Activated T-cell treated with anti-CD3 and anti-CD28 coated beads for 1 hour (primary cell): ENCODE results near the gene ZNRF4.
"Not testable (repeated sequence)": the region's sequence is repeated elsewhere in the genome, so short reads cannot be mapped to it uniquely, and the experiment has no call there.

Experiments
- DNase-seq: peaks from one replicate; pipeline ENCODE4 v3.0.0-alpha.2; 2020; ENCODE audit warnings: low read depth

Gene ZNRF4, protein sequence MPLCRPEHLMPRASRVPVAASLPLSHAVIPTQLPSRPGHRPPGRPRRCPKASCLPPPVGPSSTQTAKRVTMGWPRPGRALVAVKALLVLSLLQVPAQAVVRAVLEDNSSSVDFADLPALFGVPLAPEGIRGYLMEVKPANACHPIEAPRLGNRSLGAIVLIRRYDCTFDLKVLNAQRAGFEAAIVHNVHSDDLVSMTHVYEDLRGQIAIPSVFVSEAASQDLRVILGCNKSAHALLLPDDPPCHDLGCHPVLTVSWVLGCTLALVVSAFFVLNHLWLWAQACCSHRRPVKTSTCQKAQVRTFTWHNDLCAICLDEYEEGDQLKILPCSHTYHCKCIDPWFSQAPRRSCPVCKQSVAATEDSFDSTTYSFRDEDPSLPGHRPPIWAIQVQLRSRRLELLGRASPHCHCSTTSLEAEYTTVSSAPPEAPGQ

DNA sequence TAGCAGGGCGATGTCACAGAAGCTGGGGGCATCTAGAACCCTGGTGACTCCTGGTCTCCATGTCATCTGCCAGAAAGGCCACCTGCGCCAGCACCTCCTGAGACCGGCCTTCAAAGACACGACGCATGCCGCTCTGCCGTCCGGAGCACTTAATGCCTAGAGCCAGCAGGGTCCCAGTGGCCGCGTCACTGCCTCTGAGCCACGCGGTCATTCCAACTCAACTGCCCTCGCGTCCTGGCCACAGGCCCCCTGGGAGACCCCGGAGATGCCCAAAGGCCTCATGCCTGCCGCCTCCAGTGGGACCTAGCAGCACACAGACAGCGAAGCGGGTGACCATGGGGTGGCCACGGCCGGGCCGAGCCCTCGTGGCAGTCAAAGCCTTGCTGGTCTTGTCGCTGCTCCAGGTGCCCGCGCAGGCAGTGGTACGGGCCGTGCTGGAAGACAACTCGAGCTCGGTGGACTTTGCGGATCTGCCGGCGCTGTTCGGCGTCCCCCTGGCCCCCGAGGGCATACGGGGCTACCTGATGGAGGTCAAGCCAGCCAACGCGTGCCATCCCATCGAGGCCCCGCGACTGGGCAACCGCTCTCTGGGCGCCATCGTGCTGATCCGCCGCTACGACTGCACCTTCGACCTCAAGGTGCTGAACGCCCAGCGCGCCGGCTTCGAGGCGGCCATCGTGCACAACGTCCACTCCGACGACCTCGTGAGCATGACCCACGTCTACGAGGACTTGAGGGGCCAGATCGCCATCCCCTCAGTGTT is at the start of gene ZNRF4:
TSS of gene ZNRF4 (plus strand) at position 51 of the 763 bp plus-strand sequence. CDS start at position 126, 75 bp downstream.
- no peak for DNase-seq

DNA sequence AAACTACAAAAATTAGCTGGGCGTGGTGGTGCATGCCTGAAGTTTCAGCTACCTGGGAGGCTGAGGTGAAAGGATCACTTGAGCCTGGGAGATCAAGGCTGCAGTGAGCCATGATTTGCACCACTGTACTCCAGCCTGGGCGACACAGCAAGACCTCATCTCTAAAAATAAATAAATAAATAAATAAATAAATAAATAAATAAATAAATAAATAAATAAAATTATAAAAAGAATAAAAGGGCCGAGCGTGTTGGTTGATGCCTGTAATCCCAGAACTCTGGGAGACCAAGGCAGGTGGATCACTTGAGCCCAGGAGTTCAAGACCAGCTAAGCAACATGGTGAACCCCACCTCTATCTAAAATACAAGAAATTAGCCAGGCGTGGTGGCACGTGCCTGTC is 49.0 kb upstream of the ZNRF4 start:
- DNase-seq, result not testable (repeated sequence)

DNA sequence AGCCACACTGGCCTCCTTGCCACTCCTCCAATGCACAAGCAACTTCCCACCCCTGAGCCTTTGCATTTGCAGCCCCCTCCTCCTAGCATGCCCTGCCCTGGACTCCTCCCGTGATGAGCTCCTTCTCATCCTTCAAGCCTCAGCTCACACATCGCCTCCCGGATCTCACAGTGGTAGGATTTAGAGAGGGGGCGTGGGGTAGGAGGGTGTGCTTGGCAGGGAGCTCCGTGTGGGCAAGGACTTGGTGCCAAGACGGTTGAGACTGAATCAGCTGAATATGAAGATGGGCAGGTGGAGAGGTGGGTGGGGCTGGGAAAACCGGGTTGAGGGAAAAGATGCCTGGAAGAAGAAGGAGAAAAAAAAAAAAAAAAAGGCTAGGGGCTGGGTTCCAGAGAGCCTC is 48.4 kb upstream of the ZNRF4 start:
- no peak for DNase-seq

DNA sequence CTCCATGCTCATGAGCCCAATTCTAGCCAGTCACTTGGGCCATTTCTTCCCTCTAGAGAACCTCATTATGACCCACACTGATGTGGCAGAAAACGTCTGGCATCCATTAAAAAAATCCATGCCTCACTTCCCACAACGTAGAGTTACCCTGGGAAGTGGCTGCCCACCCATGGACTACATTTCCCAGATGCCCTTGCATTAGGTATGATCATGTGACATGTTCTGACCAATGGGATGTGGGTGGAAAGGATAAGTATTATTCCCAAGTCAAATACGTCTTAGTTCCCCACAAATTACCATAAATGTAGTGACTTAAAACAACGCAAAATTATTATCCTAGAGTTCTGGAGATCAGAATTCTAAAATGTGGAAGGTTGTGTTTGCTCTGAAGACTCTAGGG is 47.9 kb upstream of the ZNRF4 start:
- no peak for DNase-seq

DNA sequence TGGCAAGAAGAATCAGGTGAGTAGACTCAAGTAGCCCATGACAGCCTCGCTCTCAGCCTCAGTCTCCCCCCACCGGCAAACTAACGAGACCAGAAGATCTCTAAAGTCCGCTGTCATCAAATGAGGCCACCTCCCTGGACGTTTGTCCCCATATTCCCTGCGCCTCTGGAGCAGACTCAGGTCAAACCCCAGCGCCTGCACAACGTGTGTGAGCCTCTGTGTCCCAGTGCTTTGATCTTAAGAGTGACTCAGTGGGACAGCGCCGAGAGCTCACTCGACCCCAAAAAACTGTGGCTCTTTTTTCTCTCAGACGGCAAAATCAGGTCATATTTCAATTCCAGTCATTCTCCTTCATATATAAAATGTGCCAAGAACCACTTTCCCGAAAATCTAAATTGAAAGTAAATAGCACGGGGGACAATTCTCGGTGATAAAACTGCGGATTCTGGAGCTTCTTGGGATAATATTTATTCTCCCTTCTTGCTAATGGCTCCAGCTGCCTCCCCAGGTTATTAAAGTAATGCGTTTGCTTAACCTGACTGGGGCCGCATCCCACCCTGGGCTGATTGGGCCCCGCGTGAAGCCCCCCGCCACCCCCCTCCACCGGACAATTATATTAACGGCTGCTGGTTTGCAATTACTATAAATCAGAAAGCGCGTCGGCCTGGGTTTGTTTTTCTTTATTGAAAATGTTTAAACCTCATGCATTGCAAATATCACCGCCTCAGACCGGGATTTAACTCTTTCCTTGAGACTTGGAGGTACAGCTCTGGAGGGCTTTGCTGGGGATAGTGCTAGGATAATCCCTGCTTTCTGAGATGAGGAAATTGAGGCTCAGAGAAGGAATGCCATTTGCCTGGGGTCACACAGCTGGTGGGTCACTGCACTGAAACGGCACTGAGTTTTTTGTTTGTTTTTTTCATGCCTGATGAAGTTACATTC is 37.5 kb upstream of the ZNRF4 start:
- no peak for DNase-seq

DNA sequence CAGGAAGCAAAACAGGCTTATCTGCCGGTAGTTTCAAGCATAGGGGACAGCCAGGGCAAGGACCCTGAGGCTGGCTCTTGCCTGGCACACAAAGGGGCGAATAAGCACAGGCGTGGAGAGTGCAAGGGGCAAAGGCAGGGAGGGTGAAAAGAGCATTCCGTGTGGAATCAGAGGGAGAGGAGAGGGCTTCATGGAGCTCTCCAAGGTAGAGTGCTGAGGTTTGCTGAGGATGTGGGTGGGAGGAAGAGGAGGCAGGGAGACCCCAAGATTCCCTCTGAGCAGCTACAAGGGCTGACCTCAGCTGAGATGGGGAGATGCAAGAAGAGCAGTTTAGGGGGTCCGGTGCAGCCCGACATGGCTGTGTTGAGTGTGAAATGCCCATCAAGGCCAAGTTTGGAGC is 36.5 kb upstream of the ZNRF4 start:
- DNase-seq, result no peak

DNA sequence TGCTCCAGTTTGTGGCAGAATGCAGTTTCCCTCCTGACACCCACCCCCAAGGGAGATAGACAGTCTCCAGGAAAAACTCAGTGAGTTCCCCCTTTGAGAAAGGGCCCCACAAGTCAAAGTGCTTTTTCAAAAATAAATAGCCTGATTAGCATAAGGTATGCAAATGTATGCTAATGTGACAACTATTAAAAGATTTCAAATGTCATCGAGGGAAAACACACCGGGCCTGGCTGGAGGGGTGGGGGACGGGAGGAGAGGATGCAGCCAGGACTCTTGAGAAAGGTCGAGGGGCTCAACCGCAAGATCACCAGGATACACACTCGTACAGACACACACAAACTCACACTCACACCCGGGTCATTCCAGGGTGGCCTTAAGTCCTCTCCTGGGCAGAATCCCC is 34.3 kb upstream of the ZNRF4 start:
- DNase-seq, result no peak

DNA sequence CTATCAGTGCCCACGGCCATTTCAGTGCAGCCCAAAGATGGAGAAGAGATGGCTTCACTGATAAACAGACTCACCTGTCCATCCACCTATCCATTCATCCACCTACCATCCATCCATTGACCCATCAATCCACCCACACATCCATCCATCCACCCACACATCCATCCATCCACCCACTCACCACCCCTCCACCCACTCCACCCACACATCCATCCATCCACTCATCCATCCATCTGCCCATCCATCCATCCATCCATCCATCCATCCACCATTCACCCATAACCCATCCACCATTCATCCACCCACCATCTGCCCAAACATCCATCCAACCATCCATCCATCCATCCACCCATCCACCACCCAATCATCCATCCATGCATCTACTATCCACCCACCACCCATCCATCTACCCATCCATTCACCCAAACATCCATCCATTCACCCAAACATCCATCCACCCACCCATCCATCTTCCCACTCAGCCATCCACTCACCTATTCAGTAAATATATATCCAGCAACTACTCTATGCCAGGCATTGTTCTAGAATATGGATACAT is 31.6 kb upstream of the ZNRF4 start:
- no peak for DNase-seq

DNA sequence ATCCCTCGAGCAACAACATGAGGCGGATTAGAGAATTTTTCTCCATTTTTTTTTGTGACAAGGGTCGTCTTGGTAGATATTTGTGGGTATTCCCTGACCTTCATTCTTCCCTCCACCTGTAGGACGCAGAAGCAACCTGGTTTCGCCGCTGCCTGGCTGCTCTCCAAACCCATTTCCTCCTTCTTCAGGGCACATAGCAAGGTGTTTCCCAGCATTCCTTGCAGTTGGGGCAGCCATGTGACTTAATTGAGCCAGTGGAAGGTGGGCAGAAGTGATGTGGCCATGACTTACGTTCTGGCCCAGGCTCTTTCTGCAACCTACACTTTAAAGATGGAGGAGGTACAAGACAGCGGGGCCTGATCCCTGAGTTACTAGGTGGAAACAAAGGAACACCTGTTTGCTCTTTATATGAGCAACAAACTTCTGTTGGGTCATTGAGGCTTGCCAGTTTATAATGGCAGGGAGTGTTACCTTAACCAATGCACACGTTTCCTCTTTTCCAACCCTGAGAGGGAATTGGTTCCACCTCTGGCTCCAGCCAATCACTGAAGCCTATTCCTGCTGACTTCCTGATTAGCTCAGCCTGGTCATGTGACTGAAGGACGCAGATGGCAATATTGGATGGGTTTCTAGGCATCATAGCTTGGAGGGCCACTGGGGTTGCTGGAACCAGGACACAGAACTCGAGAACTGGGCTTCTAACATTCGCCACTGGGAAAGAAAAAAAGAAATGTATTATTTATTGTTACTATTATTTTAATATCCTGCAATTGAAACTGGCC is 30.8 kb upstream of the ZNRF4 start:
- no peak for DNase-seq

DNA sequence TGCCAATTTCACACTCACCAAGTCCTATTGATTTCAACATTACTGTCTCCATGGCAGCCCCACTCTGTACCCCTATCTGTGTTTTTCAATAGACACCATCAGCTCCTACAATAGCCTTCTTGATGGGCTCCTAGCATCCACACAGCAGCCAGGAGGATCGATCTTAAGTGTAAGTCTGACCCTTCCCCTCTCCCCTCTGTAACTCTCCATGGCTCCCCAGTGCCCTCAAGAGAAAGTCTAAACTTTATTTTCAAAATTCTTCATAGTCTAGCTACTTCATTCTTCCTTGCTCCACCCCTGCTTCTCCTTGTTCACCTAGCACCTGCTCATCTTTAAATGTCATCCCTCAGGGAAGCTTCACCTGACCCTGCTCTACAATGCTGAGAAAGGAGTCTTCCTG is 30.0 kb upstream of the ZNRF4 start:
- DNase-seq, result no peak

DNA sequence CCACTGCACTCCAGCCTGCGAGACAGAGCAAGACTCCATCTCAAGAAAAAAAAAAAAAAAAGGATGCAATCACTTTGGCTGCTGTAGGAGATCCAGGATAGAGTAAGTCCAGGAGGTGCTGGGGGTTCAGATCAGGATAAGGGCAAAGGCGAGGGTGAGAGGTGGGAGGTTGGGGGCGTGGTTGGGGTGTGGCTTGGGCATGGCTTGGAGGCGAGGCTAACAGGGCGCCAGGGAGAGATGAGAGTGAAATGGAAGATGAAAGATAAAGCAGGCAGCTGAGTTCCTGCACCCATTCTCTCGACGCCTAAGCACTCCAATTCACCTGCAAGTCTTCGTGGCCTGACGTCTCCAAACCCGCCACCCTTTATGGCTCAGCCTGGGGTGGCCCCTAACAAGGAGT is 25.0 kb upstream of the ZNRF4 start:
- no peak for DNase-seq

DNA sequence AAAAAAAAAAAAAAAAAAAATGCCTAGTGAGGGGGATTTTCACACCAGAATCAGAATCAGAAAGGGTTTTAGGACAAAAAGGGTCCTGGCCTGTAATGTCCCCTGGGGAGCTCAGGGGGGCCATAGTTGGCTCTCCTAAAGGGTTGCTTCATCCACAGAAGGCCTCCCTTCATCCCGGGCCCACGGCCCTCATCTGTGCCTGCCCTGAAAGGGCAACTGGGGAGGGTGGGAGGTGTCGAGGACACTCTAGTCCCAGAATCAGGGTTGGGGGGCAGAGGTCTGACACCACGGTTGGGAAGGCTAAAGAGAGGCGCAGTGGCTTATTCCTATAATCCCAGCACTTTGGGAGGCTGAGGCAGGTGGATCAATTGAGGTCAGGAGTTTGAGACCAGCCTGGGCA is 22.5 kb upstream of the ZNRF4 start:
- DNase-seq, result no peak

DNA sequence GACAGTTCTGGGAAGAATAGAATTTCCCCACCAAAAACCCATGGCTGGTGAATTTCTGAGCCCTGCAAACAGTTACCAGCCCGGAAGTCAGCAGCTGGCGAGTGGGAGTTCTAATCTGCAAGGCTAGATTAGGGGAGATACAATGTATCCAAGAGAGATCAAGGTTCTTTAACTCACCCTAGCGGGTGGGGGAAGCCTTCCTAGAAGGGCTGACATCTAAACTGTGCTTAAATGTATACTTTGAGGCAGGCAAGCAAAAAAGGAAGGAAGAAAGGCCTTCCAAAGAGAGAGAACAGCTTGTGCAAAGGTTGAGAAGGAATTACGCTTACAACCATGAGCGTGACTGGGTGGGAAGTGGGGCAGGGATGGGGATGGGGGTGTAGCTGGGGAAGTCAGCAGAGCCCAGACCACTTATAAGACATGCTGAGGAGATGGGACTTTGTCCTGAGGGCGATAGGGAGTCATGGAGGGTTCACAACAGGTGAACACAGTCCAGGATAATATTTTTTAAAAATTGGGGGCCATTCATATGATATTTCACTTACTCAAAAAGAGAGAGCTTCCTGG is 20.8 kb upstream of the ZNRF4 start:
- DNase-seq, result no peak

DNA sequence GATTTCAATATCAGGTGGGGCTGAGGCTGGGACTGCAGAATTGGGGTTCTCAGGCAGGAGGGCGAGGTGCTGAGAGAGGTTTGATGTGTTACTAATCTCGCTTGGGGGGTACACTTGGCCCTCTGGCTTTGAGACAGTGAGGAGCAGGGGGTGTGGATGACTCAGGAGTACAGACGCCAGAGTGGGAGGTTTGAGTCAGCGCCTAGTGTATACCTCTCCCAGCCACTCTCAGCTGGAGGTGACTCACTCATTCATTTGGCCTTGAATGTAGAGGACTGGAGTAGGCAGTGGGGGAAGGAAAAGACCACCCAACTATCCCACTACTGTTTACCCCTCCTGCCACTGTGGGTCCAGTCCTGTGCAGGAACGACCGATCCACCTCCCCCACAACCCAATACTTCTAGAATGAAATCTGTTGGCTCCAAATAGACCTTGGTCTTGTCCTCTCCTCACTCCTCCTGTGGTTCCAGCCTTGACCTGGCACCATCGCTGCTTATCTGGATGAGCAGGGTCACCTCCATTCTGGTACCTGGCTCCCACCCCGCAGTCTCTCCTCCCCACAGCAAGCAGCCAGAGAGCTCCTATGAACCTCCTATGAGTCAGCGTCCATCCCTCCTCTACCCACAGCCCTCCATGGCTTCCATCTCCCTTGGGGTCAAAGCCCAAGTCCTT is 20.1 kb upstream of the ZNRF4 start:
- DNase-seq, result no peak

DNA sequence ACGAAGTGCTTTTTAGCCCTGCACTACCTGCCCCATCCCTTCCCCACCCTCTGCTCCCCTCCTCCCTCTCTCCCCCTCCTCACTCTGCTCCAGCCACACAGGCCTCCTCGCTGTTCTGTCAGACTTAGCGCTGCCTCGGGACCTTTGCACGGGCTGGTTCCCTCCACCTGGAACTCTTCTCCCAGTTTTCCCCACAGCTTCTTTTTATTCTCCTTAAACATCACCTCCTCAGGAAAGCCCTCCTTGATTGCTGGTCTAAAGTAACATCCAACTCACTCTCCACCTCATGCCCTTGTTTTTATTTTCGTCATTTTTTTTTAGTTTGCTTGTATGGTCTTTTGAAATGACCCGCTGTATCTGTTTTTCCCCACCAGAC is 19.6 kb upstream of the ZNRF4 start:
- no peak for DNase-seq

DNA sequence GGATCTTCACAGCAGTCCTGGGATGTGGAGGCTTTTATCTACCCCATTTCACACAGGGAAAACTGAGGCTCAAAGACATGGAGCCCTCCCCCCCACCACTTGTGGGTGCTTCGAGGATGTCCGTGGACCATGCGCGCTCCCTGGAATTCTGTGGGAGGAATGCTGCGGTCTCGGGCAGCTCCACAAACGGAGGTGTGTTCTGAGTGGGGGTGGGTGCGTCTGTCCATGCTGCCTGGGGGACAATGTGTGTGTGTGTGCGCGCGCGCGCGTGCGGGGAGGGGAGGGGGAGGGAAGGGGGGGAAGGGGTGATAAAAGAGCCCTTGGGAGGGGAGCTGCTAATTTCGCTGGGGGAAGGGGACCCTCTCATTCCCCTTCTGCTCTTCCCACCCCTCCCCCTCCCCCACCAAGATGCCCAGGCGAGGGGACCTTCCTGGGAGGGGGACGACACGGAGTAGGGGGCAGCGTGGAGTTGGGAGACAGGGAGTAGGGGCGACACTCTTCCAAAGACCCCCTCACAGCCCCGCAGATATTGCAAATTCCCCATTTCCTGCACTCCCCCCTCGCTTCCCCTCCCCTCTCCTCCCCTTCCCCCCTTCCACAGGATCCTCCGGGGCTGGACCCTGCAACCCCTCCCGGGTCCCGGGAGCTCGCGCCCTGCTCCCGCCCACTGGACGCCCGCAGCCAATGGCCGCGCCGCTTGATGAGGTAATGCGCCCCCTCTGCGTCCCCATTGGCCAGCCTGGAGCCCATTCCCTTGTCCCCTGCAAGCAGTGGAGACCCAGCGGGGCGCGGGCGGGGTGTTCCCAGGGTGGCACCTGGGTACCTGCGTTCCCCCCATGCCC is 18.9 kb upstream of the ZNRF4 start:
- no peak for DNase-seq

DNA sequence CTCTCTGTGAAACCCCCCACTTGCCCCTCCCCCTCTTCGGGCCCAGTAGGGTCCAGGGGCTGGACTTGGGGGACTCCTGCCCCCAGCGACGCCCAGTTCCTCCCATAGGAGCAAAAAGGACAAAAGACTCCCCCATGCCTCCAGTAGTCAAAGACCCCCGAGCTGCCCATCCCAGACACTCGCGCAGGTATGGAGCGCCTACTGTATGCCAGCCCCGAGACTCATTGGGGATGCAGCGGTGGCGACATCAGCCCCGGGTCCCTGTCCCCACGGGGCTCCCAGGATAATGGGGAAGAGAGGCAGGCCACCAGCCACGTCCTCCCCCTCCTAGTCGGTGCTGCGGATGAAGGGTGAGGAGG is 18.3 kb upstream of the ZNRF4 start:
- no peak for DNase-seq

DNA sequence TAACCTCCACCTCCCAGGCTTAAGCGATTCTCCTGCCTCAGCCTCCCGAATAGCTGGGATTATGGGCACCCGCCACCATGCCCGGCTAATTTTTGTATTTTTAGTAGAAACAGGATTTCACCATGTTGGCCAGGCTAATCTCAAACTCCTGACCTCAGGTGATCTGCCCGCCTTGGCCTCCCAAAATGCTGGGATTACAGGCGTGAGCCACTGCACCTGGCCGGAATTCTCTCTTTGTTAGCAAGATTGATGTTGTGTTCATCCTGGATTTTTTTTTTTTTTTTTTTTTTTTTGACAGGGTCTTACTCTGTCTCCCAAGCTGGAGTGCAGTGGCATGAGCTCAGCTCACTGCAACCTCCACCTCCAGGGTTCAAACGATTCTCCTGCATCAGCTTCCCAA is 16.5 kb upstream of the ZNRF4 start:
- DNase-seq, result not testable (repeated sequence)

DNA sequence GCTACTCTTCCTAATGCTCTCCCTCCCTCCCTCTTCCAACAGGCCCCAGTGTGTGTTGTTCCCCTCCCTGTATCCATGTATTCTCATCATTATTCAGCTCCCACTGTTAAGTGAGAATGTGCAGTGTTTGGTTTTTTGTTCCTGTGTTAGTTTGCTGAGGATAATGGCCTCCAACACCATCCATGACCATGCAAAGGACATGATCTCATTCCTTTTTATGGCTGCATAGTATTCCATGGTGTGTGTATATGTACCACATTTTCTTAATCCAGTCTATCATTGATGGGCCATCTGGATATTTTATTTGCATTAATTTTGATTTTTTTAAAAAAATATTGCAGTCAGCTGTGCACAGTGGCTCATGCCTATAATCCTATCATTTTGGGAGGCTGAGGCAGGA is 15.8 kb upstream of the ZNRF4 start:
- no peak for DNase-seq

DNA sequence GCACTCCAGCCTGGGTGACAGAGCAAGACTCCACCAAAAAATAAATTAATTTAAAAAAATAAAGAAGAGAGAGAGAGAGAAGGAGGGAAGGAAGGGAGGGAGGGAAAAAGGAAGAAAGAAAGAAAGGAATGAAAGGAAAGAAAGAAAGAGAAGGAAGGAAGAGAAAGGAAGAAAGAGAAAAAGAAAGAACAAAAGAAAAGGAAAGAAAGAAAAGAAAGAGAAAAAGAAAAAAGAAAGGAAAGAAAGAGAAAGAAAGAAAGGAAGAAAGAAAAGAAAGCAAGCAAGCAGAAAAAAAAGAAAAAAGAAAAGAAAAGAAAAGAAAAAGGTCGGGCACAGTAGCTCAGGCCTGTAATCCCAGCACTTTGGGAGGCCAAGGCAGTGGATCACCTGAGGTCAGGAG is 14.9 kb upstream of the ZNRF4 start:
- DNase-seq, result no peak
